ENCODE data around the gene LCE4A. TPM values are rescaled to one million over a fixed set of nuclear protein-coding genes. Genes with fewer than 3 reads are reported as not detected.

The LCE4A gene
- total and polyA plus RNA-seq, 2 experiments from 2014 or later, result not detected

DNA sequence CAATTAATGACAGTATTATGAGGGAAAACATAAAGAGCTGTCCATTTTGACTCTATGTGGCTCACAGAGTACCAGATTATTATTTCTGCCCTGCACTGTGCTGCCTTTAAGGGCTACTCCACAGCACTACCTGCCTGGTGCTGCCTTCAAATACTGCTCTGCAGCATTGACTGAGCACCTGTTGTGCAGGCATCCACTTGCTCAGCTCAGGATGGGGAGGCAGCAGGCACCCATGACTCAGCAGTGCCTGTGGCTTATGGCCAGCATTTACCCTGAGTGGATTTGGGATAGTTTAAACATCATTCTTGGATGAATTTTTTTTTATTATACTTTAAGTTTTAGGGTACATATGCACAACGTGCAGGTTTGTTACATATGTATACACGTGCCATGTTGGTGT is 48.9 kb downstream of the LCE4A start:
- Mint-ChIP-seq H3K4me1 (peaks cover 15% of the 10 kb centered on the region; the same call in 2 of the 3 replicates), H3K9me3 (no peaks in the 10 kb centered on the region; the same call in 2 of the 3 replicates), H3K27ac (no peak overlapping the region), H3K36me3 (ENCODE audit: low read depth) (no peaks in the 10 kb centered on the region), H3K27me3 (ENCODE audit: insufficient read depth, low read depth, poor library complexity) (peaks cover 2% of the 10 kb centered on the region), H3K4me3 (no peak overlapping the region)
- ATAC-seq (peak; percentile 82), DNase-seq (ENCODE audit: low spot score) (no peak)
- H3K4me3 ChIP-seq, result no peak overlapping the region
- no peaks in the 10 kb centered on the region for H3K27me3 ChIP-seq (ENCODE audit: insufficient read depth)
- H3K79me2 ChIP-seq (replicated peaks; ENCODE audit: insufficient read depth), result no peaks in the 10 kb centered on the region
- H3K9me2 ChIP-seq (ENCODE audit: insufficient read depth), result 0 out of 2 replicates have a peak, but pooled peaks cover 5% of the 10 kb centered on the region
- no peaks in the 10 kb centered on the region for H3F3A ChIP-seq (replicated peaks; ENCODE audit: low read depth)
- H3K27ac ChIP-seq (ENCODE audit: low read depth), result no peak overlapping the region
- no peaks in the 10 kb centered on the region; the same call in 1 of the 2 replicates for H4K20me1 ChIP-seq (replicated peaks; ENCODE audit: insufficient read depth)
- no peak overlapping the region for H3K4me2 ChIP-seq
- no peak for TF ChIP-seq JUNB (IDR thresholded peaks at IDR 0.05; ENCODE audit: unreplicated experiment)
- TF ChIP-seq, protein P1, sequence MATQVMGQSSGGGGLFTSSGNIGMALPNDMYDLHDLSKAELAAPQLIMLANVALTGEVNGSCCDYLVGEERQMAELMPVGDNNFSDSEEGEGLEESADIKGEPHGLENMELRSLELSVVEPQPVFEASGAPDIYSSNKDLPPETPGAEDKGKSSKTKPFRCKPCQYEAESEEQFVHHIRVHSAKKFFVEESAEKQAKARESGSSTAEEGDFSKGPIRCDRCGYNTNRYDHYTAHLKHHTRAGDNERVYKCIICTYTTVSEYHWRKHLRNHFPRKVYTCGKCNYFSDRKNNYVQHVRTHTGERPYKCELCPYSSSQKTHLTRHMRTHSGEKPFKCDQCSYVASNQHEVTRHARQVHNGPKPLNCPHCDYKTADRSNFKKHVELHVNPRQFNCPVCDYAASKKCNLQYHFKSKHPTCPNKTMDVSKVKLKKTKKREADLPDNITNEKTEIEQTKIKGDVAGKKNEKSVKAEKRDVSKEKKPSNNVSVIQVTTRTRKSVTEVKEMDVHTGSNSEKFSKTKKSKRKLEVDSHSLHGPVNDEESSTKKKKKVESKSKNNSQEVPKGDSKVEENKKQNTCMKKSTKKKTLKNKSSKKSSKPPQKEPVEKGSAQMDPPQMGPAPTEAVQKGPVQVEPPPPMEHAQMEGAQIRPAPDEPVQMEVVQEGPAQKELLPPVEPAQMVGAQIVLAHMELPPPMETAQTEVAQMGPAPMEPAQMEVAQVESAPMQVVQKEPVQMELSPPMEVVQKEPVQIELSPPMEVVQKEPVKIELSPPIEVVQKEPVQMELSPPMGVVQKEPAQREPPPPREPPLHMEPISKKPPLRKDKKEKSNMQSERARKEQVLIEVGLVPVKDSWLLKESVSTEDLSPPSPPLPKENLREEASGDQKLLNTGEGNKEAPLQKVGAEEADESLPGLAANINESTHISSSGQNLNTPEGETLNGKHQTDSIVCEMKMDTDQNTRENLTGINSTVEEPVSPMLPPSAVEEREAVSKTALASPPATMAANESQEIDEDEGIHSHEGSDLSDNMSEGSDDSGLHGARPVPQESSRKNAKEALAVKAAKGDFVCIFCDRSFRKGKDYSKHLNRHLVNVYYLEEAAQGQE (IDR thresholded peaks at IDR 0.05; ENCODE audit: unreplicated experiment), result no peak
- no peak for TF ChIP-seq NANOG (IDR thresholded peaks at IDR 0.05; ENCODE audit: borderline replicate concordance)
- TF ChIP-seq EZH2 (IDR thresholded peaks at IDR 0.05; ENCODE audit: low read depth, unreplicated experiment), result no peak
- TF ChIP-seq EZH2phosphoT487 (IDR thresholded peaks at IDR 0.05; ENCODE audit: unreplicated experiment), result no peak
- no peak for TF ChIP-seq CREB1 (CRISPR knock-in tag; IDR thresholded peaks at IDR 0.05; ENCODE audit: low read depth)
- TF ChIP-seq, protein P2, sequence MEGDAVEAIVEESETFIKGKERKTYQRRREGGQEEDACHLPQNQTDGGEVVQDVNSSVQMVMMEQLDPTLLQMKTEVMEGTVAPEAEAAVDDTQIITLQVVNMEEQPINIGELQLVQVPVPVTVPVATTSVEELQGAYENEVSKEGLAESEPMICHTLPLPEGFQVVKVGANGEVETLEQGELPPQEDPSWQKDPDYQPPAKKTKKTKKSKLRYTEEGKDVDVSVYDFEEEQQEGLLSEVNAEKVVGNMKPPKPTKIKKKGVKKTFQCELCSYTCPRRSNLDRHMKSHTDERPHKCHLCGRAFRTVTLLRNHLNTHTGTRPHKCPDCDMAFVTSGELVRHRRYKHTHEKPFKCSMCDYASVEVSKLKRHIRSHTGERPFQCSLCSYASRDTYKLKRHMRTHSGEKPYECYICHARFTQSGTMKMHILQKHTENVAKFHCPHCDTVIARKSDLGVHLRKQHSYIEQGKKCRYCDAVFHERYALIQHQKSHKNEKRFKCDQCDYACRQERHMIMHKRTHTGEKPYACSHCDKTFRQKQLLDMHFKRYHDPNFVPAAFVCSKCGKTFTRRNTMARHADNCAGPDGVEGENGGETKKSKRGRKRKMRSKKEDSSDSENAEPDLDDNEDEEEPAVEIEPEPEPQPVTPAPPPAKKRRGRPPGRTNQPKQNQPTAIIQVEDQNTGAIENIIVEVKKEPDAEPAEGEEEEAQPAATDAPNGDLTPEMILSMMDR (conservative IDR thresholded peaks at IDR 0.05; ENCODE audit: low read depth in 2 of 2), result no peak
- no peak for TF ChIP-seq POLR2AphosphoS5 (IDR thresholded peaks at IDR 0.05; ENCODE audit: low read depth)
- no peak for TF ChIP-seq STAT1 (IDR thresholded peaks at IDR 0.05; ENCODE audit: unreplicated experiment)
- no peak for TF ChIP-seq ZNF114 (CRISPR knock-in tag; IDR thresholded peaks at IDR 0.05)
- TF ChIP-seq, protein P3, sequence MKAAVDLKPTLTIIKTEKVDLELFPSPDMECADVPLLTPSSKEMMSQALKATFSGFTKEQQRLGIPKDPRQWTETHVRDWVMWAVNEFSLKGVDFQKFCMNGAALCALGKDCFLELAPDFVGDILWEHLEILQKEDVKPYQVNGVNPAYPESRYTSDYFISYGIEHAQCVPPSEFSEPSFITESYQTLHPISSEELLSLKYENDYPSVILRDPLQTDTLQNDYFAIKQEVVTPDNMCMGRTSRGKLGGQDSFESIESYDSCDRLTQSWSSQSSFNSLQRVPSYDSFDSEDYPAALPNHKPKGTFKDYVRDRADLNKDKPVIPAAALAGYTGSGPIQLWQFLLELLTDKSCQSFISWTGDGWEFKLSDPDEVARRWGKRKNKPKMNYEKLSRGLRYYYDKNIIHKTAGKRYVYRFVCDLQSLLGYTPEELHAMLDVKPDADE (IDR thresholded peaks at IDR 0.05), result no peak
- no peak for TF ChIP-seq ZNF331 (CRISPR knock-in tag; IDR thresholded peaks at IDR 0.05; ENCODE audit: low read depth)
- TF ChIP-seq, protein P4, sequence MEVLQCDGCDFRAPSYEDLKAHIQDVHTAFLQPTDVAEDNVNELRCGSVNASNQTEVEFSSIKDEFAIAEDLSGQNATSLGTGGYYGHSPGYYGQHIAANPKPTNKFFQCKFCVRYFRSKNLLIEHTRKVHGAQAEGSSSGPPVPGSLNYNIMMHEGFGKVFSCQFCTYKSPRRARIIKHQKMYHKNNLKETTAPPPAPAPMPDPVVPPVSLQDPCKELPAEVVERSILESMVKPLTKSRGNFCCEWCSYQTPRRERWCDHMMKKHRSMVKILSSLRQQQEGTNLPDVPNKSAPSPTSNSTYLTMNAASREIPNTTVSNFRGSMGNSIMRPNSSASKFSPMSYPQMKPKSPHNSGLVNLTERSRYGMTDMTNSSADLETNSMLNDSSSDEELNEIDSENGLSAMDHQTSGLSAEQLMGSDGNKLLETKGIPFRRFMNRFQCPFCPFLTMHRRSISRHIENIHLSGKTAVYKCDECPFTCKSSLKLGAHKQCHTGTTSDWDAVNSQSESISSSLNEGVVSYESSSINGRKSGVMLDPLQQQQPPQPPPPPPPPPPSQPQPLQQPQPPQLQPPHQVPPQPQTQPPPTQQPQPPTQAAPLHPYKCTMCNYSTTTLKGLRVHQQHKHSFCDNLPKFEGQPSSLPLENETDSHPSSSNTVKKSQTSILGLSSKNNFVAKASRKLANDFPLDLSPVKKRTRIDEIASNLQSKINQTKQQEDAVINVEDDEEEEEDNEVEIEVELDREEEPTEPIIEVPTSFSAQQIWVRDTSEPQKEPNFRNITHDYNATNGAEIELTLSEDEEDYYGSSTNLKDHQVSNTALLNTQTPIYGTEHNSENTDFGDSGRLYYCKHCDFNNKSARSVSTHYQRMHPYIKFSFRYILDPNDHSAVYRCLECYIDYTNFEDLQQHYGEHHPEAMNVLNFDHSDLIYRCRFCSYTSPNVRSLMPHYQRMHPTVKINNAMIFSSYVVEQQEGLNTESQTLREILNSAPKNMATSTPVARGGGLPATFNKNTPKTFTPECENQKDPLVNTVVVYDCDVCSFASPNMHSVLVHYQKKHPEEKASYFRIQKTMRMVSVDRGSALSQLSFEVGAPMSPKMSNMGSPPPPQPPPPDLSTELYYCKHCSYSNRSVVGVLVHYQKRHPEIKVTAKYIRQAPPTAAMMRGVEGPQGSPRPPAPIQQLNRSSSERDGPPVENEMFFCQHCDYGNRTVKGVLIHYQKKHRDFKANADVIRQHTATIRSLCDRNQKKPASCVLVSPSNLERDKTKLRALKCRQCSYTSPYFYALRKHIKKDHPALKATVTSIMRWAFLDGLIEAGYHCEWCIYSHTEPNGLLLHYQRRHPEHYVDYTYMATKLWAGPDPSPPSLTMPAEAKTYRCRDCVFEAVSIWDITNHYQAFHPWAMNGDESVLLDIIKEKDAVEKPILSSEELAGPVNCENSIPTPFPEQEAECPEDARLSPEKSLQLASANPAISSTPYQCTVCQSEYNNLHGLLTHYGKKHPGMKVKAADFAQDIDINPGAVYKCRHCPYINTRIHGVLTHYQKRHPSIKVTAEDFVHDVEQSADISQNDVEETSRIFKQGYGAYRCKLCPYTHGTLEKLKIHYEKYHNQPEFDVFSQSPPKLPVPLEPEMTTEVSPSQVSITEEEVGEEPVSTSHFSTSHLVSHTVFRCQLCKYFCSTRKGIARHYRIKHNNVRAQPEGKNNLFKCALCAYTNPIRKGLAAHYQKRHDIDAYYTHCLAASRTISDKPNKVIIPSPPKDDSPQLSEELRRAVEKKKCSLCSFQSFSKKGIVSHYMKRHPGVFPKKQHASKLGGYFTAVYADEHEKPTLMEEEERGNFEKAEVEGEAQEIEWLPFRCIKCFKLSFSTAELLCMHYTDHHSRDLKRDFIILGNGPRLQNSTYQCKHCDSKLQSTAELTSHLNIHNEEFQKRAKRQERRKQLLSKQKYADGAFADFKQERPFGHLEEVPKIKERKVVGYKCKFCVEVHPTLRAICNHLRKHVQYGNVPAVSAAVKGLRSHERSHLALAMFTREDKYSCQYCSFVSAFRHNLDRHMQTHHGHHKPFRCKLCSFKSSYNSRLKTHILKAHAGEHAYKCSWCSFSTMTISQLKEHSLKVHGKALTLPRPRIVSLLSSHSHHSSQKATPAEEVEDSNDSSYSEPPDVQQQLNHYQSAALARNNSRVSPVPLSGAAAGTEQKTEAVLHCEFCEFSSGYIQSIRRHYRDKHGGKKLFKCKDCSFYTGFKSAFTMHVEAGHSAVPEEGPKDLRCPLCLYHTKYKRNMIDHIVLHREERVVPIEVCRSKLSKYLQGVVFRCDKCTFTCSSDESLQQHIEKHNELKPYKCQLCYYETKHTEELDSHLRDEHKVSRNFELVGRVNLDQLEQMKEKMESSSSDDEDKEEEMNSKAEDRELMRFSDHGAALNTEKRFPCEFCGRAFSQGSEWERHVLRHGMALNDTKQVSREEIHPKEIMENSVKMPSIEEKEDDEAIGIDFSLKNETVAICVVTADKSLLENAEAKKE (CRISPR knock-in tag; IDR thresholded peaks at IDR 0.05), result no peak
- no peaks in the 10 kb centered on the region; the same call in 1 of the 2 replicates for H3K4me1 ChIP-seq (ENCODE audit: insufficient read depth)
- H2AFZ ChIP-seq, result no peak overlapping the region
- H3K36me3 ChIP-seq (ENCODE audit: insufficient read depth), result no peaks in the 10 kb centered on the region

Data from GM23338 (cell line).